K562 (cell line): ENCODE data around the gene NAGS. TPM values are rescaled to one million over a fixed set of nuclear protein-coding genes. Genes with fewer than 3 reads are reported as not detected.

ENCODE experiments used
- ATAC-seq: fragments of 200-7000 bp; cut with Tn5 transposase; 3 replicates; pipeline ENCODE4 v1.9.1; 2020; ENCODE audit warnings: moderate library complexity
- BruUV-seq: library from RNA; stranded (reverse); fragments of 400-500 nt; replicated peaks from 2 replicates; lab custom pipeline; 2021; lab: Mats Ljungman, UMichigan
- CTCF ChIA-PET: fragments of 300-600 bp; formaldehyde crosslinking; extraction: SDS; loops from one replicate; lab custom pipeline; 2021; ENCODE audit warnings: low intra/inter-chr PET ratio; lab: Yijun Ruan, JAX
- POLR2A ChIA-PET: fragments of 300-600, 350-650 bp; sonication (Branson Sonifier 250); formaldehyde crosslinking; extraction: SDS; loops from one replicate; lab custom pipeline; 2021; ENCODE audit warnings: antibody characterized with exemption, inconsistent platforms; lab: Yijun Ruan, JAX
- DNase-seq, 4 experiments: peaks; one replicate each; pipeline versions ENCODE4 v3.0.0 to v3.0.0-alpha.2; 2011 to 2018; ENCODE audit warnings: low spot score in 3 of 4, mixed read lengths in 3 of 4; ENCODE audit errors: extremely low read depth in 1 of 4
- FAIRE-seq: peaks from 2 replicates; lab custom pipeline; 2011; peaks lifted over from hg19 to GRCh38; lab: Jason Lieb, UNC
- H2AFZ ChIP-seq: 2 replicates; pipeline ENCODE4 v1.6.0; 2011; ENCODE audit warnings: low read depth, low read length, control low read depth, inconsistent platforms
- H3K27ac ChIP-seq: fragments of 200-600 bp; 3 replicates; pipeline ENCODE4 v1.8.0; 2011; ENCODE audit warnings: low read depth, mild to moderate bottlenecking, control low read depth, inconsistent platforms, low read length, moderate library complexity, mixed read lengths; ENCODE audit errors: extremely low read depth
- H3K27me3 ChIP-seq, 2 experiments: fragments of 300-600 bp in 1 of 2; 2 replicates in 1 of 2; 3 replicates in 1 of 2; pipeline versions ENCODE4 v1.6.0 to v1.8.0; 2011; ENCODE audit warnings: inconsistent platforms in 2 of 2, low read length in 2 of 2, mild to moderate bottlenecking in 1 of 2, mixed read lengths in 1 of 2, moderate library complexity in 1 of 2; ENCODE audit not compliant: control insufficient read depth in 2 of 2, insufficient read depth in 2 of 2
- H3K36me3 ChIP-seq: fragments of 300-600 bp; 3 replicates; pipeline ENCODE4 v1.8.0; 2011; ENCODE audit warnings: mild to moderate bottlenecking, low read length, inconsistent platforms; ENCODE audit not compliant: control insufficient read depth, insufficient read depth
- H3K4me1 ChIP-seq, 2 experiments: fragments of 200-600 bp in 1 of 2; replicated peaks in 1 of 2; 2 replicates in 1 of 2; 3 replicates in 1 of 2; pipeline versions ENCODE4 v1.5.1 to v1.8.0; 2011; ENCODE audit warnings: inconsistent platforms in 2 of 2, low read length in 2 of 2, mild to moderate bottlenecking in 1 of 2, mixed read lengths in 1 of 2, moderate library complexity in 1 of 2; ENCODE audit not compliant: control insufficient read depth in 2 of 2, insufficient read depth in 2 of 2
- H3K4me2 ChIP-seq: 2 replicates; pipeline ENCODE4 v1.6.1; 2011; ENCODE audit warnings: low read length, control low read depth, inconsistent platforms, mixed read lengths; ENCODE audit not compliant: insufficient read depth
- H3K4me3 ChIP-seq: fragments of 200-600 bp; sonication (generic), shearing (Covaris generic); 2 replicates; pipeline ENCODE4 v1.5.1; 2016; ENCODE audit warnings: control low read depth, inconsistent platforms
- H3K79me2 ChIP-seq: fragments of 200-600 bp; 3 replicates; pipeline ENCODE4 v1.8.0; 2011; ENCODE audit warnings: low read length, inconsistent platforms; ENCODE audit not compliant: control insufficient read depth, insufficient read depth
- H3K9ac ChIP-seq, 2 experiments: 2 replicates each; pipeline versions ENCODE4 v1.6.0 to v1.6.1; 2011; ENCODE audit warnings: low read depth in 2 of 2, low read length in 2 of 2, control low read depth in 1 of 2, inconsistent platforms in 1 of 2, mild to moderate bottlenecking in 1 of 2, mixed read lengths in 1 of 2; ENCODE audit not compliant: insufficient read depth in 1 of 2
- H3K9me1 ChIP-seq: one replicate; pipeline ENCODE4 v1.6.0; 2011; ENCODE audit warnings: inconsistent platforms, mild to moderate bottlenecking, low read length, moderate library complexity; ENCODE audit not compliant: control insufficient read depth, insufficient read depth
- H3K9me3 ChIP-seq: replicated peaks from 2 replicates; pipeline ENCODE4 v1.5.1; 2011; ENCODE audit warnings: low read depth, low read length, inconsistent platforms; ENCODE audit not compliant: control insufficient read depth, insufficient read depth
- H4K20me1 ChIP-seq: replicated peaks from 2 replicates; pipeline ENCODE4 v1.6.1; 2011; ENCODE audit warnings: low read length, inconsistent platforms, mixed read lengths; ENCODE audit not compliant: control insufficient read depth, insufficient read depth
- GTF2A2 ChIP-seq: IDR thresholded peaks from 2 replicates; pipeline ENCODE4 v1.6.1; 2016; ENCODE audit warnings: mild to moderate bottlenecking, missing genetic modification characterization, missing compliant biosample characterization
- GTF2E2 ChIP-seq: fragments of 200-800 bp; sonication (Bioruptor generic); IDR thresholded peaks from 2 replicates; pipeline ENCODE4 v1.6.1; 2016; ENCODE audit warnings: missing genetic modification characterization, missing compliant biosample characterization
- MCM2 ChIP-seq: fragments of 450-650 bp; IDR thresholded peaks from 2 replicates; pipeline ENCODE4 v1.6.1; 2017; ENCODE audit warnings: low read depth, mild to moderate bottlenecking
- NCOR1 ChIP-seq: fragments of 450-650 bp; IDR thresholded peaks from 2 replicates; pipeline ENCODE4 v1.6.1; 2016; ENCODE audit warnings: mild to moderate bottlenecking, moderate library complexity
- NFRKB ChIP-seq: fragments of 450-650 bp; IDR thresholded peaks from 2 replicates; pipeline ENCODE4 v1.6.1; 2016; ENCODE audit warnings: low read depth
- PTRF ChIP-seq: fragments of 450-650 bp; IDR thresholded peaks from 2 replicates; pipeline ENCODE4 v1.6.1; 2016; ENCODE audit warnings: mild to moderate bottlenecking, missing genetic modification characterization, missing compliant biosample characterization
- SMARCB1 ChIP-seq: IDR thresholded peaks from 2 replicates; pipeline ENCODE4 v1.6.1; 2011; ENCODE audit warnings: improper control_type of control experiment, low read depth; ENCODE audit not compliant: insufficient read length
- TARDBP ChIP-seq: fragments of 450-650 bp; IDR thresholded peaks from 2 replicates; pipeline ENCODE4 v1.6.1; 2016
- ZBTB17 ChIP-seq: fragments of 450-650 bp; formaldehyde crosslinking; IDR thresholded peaks from 2 replicates; pipeline ENCODE4 v1.4.0; 2020; ENCODE audit warnings: mild to moderate bottlenecking
- ZNF146 ChIP-seq: IDR thresholded peaks from one replicate; pipeline ENCODE4 v1.6.1; 2018; ENCODE audit warnings: missing compliant biosample characterization; ENCODE audit not compliant: unreplicated experiment
- ZNF408 ChIP-seq: fragments of 250-450 bp; sonication (Bioruptor Pico); IDR thresholded peaks from 2 replicates; pipeline ENCODE4 v1.4.0; 2020; ENCODE audit warnings: low read depth, mild to moderate bottlenecking, moderate library complexity
- ZNF644 ChIP-seq: fragments of 200-800 bp; sonication (Bioruptor generic); IDR thresholded peaks from 2 replicates; pipeline ENCODE4 v1.6.1; 2016; ENCODE audit warnings: low read depth, missing genetic modification characterization, missing compliant biosample characterization
- ZNF778 ChIP-seq: fragments of 450-650 bp; formaldehyde crosslinking; IDR thresholded peaks from 2 replicates; pipeline ENCODE4 v1.4.0; 2020; ENCODE audit warnings: mild to moderate bottlenecking, moderate library complexity
- WGBS: fragments of 100-300 bp; shearing (Covaris generic); methylation state at CpG from one replicate; pipeline ENCODE4 v1.1.6; 2016; ENCODE audit warnings: low coverage, mixed read lengths; ENCODE audit not compliant: insufficient coverage; ENCODE audit errors: missing lambda C conversion rate; 5-methylcytosine and 5-hydroxymethylcytosine counted together
- in situ Hi-C: fragments of 300-500 bp; cut with MboI; formaldehyde crosslinking; loops from 4 replicates; pipeline ENCODE4 v1.15.0; 2018; ENCODE audit warnings: inconsistent platforms, mixed read lengths
- intact Hi-C: fragments of 100-400 bp; cut with micrococcal nuclease; formaldehyde crosslinking; loops from 2 replicates; pipeline ENCODE4 v1.14.2; 2022
- polyA plus RNA-seq, 8 experiments: library from polyadenylated mRNA; depleted of rRNA in 4 of 8; stranded (reverse) in 5 of 8; unstranded in 3 of 8; fragments of >200 nt; fragmentation: Nextera tagmentation in 2 of 8; fragmentation: Illumina TruSeq in 1 of 8; extraction: Ambion mirVana in 2 of 8; extraction: Trizol in 1 of 8; gene quantifications; 2 replicates each; pipeline versions ENCODE4 v1.2.1 to v1.2.3, GENCODE V29; 2011 to 2014; ENCODE audit warnings: inconsistent platforms in 1 of 8, missing spikeins in 1 of 8
- total RNA-seq, 7 experiments: library from RNA; depleted of rRNA in 6 of 7; stranded (reverse); fragments of >200 nt in 6 of 7; fragmentation: Illumina TruSeq in 2 of 7; extraction: Trizol in 2 of 7; gene quantifications; 2 replicates each; pipeline versions ENCODE4 v1.2.1 to v1.2.3, GENCODE V29; 2011 to 2021; ENCODE audit warnings: low replicate concordance in 1 of 7
- TF ChIP-seq, protein P1 (sequence below): fragments of 450-650 bp; IDR thresholded peaks from 2 replicates; pipeline ENCODE4 v1.6.1; 2016; ENCODE audit warnings: missing biosample characterization, missing genetic modification characterization

NAGS gene
- total and polyA plus RNA-seq, 9 of the 15 experiments (the other 6 are each of a cell fraction or from before 2014, with no cell fraction given): not detected

DNA sequence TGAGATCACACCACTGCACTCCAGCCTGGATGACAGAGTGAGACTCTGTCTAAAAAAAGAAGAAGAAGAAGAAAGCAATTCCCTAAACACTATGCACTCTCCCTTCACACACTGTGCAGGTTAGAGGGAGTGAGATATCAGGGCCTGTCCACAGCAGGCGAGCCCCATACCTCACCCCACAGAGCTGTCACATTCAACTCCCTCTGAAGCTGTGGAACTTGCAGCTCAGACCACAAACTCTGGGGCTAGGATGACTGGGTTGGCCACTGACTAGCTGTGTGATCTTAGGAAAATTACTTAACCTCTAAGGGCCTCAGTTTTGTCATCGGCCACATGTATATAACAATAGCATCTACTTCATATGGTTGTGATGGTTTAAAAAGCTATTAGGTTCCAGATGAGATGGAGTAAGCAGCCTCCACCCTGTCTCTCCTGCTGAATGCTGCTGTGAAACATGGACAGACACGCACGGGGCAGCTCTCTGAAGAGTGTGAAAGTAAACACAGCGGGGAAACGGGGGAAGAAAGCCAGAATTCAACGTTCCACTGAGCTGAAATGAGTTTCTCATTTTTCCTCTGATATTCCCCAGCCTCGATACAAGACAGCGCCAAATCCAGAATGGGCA is 37.1 kb upstream of the NAGS start:
- ATAC-seq: no peak; the same call in 2 of the 3 replicates

More for the DNA sequence above, 37.1 kb upstream of the NAGS start:
- no peak overlapping the region for H3K4me2 ChIP-seq
- H3K4me1 ChIP-seq: no peaks in the 10 kb centered on the region
- no peaks in the 10 kb centered on the region for H3K9me1 ChIP-seq
- WGBS: 6% methylated on average over 9 of the region's 9 CpGs
- TF ChIP-seq PTRF (tag) (no peak), GTF2E2 (no peak), NFRKB (no peak), GTF2A2 (no peak), NCOR1 (no peak), ZNF408 (no peak), SMARCB1 (no peak), ZNF644 (no peak), ZNF778 (CRISPR knock-in tag) (no peak), ZBTB17 (CRISPR knock-in tag) (no peak), MCM2 (no peak), TARDBP (no peak), ZNF146 (CRISPR knock-in tag) (no peak)
- TF ChIP-seq, protein P1, sequence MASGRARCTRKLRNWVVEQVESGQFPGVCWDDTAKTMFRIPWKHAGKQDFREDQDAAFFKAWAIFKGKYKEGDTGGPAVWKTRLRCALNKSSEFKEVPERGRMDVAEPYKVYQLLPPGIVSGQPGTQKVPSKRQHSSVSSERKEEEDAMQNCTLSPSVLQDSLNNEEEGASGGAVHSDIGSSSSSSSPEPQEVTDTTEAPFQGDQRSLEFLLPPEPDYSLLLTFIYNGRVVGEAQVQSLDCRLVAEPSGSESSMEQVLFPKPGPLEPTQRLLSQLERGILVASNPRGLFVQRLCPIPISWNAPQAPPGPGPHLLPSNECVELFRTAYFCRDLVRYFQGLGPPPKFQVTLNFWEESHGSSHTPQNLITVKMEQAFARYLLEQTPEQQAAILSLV (tag): no peak
- no peak overlapping the region for H3K4me3 ChIP-seq
- H3K9ac ChIP-seq: no peak overlapping the region; a peak in 1 of 4 replicates
- no peaks in the 10 kb centered on the region for H3K79me2 ChIP-seq
- no peaks in the 10 kb centered on the region for H3K9me3 ChIP-seq
- H4K20me1 ChIP-seq: 0 out of 2 replicates have a peak, but pooled peaks cover 4% of the 10 kb centered on the region
- no TSS peak for BruUV-seq
- in situ Hi-C loops (no loop called here), intact Hi-C loops (no loop called here)
- no peak overlapping the region for H3K27ac ChIP-seq
- ChIA-PET POLR2A (interaction anchor here (0.7 to 0.8 kb wide), 3 partner anchors 13 to 41 kb away, joined by 3 to 5 read pairs (median 3); partner anchors contain the start of gene PYY), CTCF (no interaction called here)
- H3K27me3 ChIP-seq: peaks cover 18 to 39% of the 10 kb centered on the region in 2 experiments; a peak in 4 of 5 replicates
- no peaks in the 10 kb centered on the region for H3K36me3 ChIP-seq
- DNase-seq (no peak), FAIRE-seq (peak; percentile 26)
- H2AFZ ChIP-seq: peak overlapping the region; percentile 70; the same call in 1 of the 2 replicates
